ENCODE data around the gene TMEM14B.
"Not testable (repeated sequence)": the region's sequence is repeated elsewhere in the genome, so short reads cannot be mapped to it uniquely, and the experiment has no call there.

Gene TMEM14B

GRCh38 chr6:10747251-10747972 lies at the start of gene TMEM14B:
TMEM14B (plus strand) TSS chr6:10747805; CDS start chr6:10749246, 1,441 bp downstream.
- FAIRE-seq (peak; percentile 96), DNase-seq (ENCODE audit: insufficient read length, low spot score) (peak; percentile 97)

GRCh38 chr6:10713962-10714361 lies 33.6 kb upstream of the TMEM14B start:
- DNase-seq (ENCODE audit: insufficient read length, low spot score) (no peak), FAIRE-seq (no peak)

DNA sequence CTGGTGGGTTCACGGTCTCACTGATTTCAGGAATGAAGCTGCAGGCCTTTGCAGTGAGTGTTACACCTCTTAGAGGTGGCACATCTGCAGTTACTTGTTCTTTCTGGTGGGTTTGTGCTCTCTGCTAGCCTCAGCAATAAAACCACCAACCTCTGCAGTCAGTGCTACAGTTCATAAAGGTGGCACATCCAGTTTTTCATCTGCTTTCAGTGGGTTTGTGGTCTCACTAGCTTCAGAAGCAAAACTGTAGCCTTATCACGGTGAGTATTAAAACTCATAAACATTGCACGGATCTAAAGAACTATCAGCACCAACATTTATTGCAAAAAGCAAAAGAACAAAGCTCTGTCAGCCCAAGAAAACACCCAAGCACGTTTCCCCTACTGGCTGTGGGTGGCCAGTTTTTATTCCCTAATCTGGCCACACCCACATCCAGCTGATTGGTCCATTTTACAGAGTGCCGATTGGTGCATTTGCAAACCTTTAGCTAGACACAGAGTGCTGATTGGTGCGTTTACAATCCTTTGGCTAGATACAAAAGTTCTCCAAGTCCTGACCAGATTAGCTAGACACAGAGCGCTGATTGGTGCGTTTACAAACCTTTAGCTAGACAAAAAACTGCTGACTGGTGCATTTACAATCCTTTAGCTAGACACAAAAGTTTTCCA lies 28.2 kb upstream of the TMEM14B start:
- no peak for DNase-seq (ENCODE audit: insufficient read length, low spot score)
- FAIRE-seq = no peak

DNA sequence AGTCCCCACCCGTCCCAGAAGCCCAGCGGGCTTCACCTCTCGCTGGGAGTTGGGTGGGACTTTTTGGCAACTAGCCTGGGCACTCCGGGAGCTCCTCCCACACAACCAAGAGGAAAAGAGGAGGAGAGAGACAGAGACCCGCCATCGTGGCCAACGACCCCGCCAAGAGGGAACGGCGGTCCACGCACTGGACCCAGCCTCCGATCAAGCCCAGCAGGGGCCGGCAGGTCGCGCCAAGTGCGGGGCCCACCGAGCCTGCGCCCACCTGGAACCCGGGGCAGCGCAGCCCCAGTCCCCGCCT lies 27.7 kb upstream of the TMEM14B start:
- FAIRE-seq = no peak
- no peak for DNase-seq (ENCODE audit: insufficient read length, low spot score)

DNA sequence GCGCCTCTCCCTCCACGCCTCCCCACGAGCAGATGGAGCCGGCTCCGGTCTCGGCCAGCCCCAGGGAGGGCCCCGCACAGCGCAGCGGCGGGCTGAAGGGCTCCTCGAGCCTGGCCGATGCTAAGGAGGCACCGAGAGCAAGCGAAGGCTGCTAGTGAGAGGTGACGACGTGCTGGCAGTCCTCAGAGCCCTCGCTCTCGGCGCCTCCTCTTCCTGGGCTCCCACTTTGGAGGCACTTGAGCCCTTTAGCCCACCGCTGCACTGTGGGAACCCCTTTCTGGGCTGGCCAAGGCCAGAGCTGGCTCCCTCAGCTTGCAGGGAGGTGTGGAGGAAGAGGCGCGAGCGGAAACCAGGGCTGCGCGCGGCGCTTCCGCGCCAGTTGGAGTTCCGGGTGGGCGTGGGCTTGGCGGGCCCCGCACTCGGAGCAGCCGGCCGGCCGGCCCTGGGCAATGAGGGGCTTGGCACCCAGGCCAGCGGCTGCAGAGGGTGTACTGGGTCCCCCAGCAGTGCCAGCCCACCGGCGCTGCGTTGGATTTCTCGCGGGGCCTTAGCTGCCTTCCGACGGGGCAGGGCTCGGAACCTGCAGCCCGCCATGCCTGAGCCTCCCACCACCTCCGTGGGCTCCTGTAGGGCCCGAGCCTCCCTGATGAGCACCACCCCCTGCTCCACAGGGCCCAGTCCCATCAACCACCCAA lies 27.2 kb upstream of the TMEM14B start:
- DNase-seq (ENCODE audit: insufficient read length, low spot score) = no peak
- FAIRE-seq = no peak

DNA sequence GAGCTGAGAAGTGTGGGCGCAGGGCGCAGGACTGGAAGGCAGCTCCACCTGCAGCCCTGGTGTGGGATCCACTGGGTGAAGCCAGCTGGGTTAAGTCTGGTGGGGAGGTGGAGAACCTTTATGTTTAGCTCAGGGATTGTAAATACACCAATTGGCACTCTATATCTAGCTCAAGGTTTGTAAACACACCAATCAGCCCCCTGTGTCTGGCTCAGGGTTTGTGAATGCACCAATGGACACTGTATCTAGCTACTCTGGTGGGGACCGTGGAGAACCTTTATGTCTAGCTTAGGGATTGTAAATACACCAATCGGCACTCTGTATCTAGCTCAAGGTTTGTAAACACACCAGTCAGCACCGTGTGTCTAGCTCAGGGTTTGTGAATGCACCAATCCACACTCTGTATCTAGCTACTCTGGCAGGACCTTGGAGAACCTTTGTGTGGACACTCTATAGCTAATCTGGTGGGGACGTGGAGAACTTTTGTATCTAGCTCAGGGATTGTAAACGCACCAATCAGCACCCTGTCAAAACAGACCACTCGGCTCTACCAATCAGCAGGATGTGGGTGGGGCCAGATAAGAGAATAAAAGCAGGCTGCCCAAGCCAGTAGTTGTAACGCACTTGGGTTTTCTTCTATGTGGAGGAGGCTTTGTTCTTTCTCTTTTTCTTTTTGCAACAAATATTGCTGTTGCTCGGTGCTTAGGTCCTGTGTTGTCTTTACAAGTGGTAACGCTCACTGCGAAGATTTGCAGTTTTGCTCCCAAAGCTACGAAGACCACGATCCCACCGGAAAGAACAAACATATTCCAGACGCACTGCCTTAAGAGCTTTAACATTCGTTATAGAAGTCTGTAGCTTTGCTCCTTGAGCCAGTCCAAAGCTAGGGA lies 26.4 kb upstream of the TMEM14B start:
- not testable (repeated sequence) for FAIRE-seq; DNase-seq (ENCODE audit: insufficient read length, low spot score)

- no peak for DNase-seq (ENCODE audit: insufficient read length, low spot score)
- FAIRE-seq = no peak
Measured at GRCh38 chr6:10721850-10722569, 25.6 kb upstream of the TMEM14B start.

DNA sequence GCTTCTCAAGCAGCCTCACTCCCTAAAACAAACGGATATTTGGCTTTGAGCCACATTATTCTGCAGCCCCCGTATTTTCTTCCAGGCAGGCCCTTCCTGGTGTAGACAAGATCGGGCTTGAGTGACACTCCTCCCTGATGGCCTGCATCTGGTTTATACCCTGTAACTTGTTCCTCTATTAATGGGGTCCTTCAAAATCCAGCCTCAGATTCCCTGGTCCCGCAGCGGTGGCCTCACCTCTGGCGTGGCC lies 25.1 kb upstream of the TMEM14B start:
- DNase-seq (ENCODE audit: insufficient read length, low spot score) (no peak), FAIRE-seq (no peak)

GRCh38 chr6:10722820-10723566 lies 24.6 kb upstream of the TMEM14B start, which contains the start of gene TMEM14C:
TMEM14C (plus strand) TSS chr6:10723070; CDS start chr6:10724614, 1,544 bp downstream.
- peak; percentile 79 for FAIRE-seq
- peak; percentile 97 for DNase-seq (ENCODE audit: insufficient read length, low spot score)

DNA sequence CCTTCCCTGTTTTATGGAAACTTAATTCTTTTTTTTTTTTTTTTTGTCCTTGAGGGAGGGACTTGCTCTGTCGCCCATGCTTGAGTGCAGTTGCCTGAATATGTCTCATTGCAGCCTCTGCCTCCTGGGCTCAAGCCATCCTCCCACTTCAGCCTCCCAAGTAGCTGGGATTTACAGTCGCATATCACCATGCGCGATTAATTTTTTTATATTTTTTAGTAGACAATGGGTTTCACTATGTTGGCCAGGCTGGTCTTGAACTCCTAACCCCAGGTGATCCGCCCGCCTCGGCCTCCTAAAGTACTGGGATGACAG lies 24.1 kb upstream of the TMEM14B start:
- DNase-seq (ENCODE audit: insufficient read length, low spot score) (no peak), FAIRE-seq (no peak)

DNA sequence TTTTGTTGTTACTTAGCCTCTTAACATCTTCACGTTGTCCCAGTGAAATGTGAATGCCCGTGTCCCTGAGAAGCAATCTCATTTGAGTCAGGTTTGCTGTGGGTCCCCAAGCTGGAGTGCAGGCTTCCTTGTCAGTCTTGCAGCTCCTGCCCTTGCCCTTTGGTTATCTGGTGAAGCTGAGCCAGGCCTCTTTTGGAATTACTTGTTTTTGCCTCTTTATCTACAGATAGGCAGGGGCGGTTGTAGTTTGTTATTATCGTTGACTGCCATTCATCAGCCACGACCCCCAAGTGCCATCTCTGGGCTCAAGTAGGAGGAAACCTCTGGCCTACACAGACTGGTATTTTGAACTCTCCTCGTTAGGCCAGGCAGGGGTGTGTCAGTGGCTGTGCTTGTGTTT lies 22.6 kb upstream of the TMEM14B start:
- FAIRE-seq (no peak), DNase-seq (ENCODE audit: insufficient read length, low spot score) (no peak)

GRCh38 chr6:10725716-10726115 lies 21.9 kb upstream of the TMEM14B start:
- FAIRE-seq = no peak

GRCh38 chr6:10730254-10730653 lies 17.4 kb upstream of the TMEM14B start:
- no peak for DNase-seq (ENCODE audit: insufficient read length, low spot score)
- no peak for FAIRE-seq

More at GRCh38 chr6:10725716-10726115, 21.9 kb upstream of the TMEM14B start:
- no peak for DNase-seq (ENCODE audit: insufficient read length, low spot score)

DNA sequence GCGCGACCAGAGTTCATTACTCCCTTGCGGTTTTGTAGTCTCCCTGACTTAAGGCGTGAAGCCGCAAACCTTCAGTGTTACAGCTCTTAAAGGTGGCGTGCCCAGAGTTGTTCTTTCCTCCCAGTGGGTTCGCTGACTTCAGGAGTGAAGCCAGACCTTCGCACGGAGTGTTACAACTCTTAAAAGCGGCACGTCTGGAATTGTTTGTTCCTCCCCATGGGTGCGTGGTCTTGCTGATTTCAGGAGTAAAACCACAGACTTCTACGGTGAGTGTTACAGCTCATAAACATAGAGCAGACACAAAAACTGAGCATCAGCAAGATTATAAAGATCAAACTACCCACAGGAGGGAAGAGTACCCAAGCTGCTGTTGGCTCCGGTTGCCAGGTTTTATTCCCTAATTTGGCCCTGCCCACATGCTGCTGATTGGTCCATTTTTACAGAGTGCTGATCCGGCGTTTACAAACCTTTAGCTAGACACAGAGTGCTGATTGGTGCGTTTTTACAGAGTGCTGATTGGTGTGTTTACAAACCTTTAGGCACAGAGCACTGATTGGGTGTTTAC lies 14.4 kb upstream of the TMEM14B start:
- FAIRE-seq (no peak), DNase-seq (ENCODE audit: insufficient read length, low spot score) (no peak)

DNA sequence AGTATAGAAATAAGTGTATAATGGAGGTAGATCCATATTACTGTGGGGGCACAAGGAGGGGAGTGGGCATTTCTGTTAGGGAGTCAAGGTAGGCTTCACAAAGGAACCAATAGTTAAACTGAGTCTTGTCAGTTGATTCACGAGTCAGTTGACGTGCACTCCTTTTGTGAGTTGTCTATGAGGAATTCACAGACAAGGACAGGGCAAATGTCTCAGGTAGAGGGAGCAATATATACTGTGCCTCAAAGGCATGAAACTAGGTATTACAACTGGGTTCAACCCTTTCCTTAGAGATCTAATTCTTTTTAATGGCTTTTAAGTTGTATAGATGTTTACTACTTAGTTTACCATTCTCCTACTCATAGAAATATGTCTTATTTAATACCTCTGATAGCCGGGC lies 13.7 kb upstream of the TMEM14B start:
- FAIRE-seq (no peak), DNase-seq (ENCODE audit: insufficient read length, low spot score) (no peak)

DNA sequence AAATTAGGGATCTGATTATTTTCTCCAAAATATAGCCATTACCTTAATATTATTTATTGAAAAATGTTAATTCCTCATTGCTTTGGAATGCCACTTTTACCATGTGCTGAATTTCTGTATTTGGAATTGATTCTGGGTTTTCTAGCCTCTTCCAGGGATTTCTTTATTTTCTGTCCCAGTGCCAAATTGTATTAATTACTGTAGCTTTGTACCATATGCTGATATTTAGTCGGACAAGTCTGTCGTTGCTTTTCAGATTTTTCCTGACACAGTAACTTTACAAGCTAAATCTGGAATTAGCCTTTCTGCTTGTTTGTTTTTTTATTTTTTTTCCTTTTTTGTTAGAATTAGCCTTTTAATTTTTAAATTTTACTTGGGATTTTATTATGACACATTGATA lies 10.9 kb upstream of the TMEM14B start:
- DNase-seq (ENCODE audit: insufficient read length, low spot score) (no peak), FAIRE-seq (no peak)

GRCh38 chr6:10740061-10740460 lies 7.5 kb upstream of the TMEM14B start:
- no peak for DNase-seq (ENCODE audit: insufficient read length, low spot score)
- FAIRE-seq = no peak

DNA sequence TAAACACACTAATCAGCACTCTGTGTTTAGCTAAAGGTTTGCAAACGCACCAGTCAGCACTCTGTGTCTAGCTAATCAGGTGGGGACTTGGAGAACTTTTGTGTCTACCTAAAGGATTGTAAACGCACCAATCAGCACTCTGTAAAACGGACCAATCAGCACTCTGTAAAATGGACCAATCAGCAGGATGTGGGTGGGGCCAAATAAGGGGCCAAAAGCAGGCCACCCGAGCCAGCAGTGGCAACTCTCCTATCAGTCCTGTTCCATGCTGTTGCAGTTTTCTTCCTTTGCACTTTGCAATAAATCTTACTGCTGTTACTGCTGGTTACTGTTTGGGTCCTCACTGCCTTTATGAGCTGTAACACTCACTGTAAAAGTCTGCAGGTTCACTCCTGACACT lies 6.0 kb upstream of the TMEM14B start:
- FAIRE-seq; DNase-seq (ENCODE audit: insufficient read length, low spot score): not testable (repeated sequence)

DNA sequence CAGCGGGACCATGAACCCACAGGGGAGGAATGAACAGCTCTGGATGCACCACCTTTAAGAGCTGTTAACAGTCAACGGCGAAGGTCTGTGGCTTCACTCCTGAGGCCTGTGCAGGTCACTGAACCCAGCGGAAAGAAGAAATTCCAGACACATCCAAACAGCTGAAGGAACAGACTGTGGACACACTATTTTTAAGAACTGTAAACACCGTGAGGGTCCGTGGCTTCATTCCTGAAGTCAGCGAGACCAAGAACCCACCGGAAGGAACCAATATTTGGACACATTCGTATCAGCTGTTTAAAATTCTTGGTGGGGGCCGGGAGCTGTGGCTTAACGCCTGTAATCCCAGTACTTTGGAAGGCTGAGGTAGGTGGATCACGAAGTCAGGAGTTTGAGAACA lies 5.4 kb upstream of the TMEM14B start:
- no peak for DNase-seq (ENCODE audit: insufficient read length, low spot score)
- FAIRE-seq = no peak

DNA sequence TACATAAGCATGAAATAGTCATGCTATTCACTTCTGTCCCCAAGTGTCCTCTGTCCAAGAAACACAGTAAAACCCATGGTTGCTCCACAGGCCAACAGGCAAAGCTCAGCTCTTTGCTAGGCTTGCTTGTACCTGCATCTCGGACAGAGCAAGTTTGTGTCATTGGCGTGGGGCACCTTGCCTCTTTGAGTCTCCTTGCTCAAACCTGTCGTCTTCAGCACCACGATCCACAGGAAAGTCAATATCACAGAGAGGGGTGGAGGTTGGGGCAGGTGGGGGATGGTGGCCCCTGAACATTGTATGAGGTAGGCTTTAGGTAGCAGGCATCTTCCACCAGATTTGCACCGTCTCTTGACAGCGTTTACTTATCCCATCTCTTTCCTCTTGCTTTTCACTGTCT lies 4.1 kb upstream of the TMEM14B start:
- no peak for FAIRE-seq
- no peak for DNase-seq (ENCODE audit: insufficient read length, low spot score)
